ENCODE measurements around the gene HOGA1. TPM values are rescaled to one million over a fixed set of nuclear protein-coding genes. Genes with fewer than 3 reads are reported as not detected.
"Not testable (repeated sequence)": the region's sequence is repeated elsewhere in the genome, so short reads cannot be mapped to it uniquely, and the experiment has no call there.

The HOGA1 gene
- total and polyA plus RNA-seq, 4 donors, result 0.30 to 2.3 (median 0.77) TPM

GRCh38 chr10:97640868-97641811 lies 57.0 kb downstream of the HOGA1 start:
- no peaks in the 10 kb centered on the region for H3K9me3 ChIP-seq (ENCODE audit: control insufficient read depth in 4 of 4, insufficient read depth in 3 of 4, low read length in 3 of 4)
- peak overlapping the region; percentile 92 for H3K4me3 ChIP-seq
- H3K36me3 ChIP-seq (ENCODE audit: control insufficient read depth in 4 of 4, insufficient read depth in 4 of 4, low read length in 4 of 4), result peaks cover 3 to 13% (median 11%) of the 10 kb centered on the region in 4 donors
- H3K4me1 ChIP-seq (ENCODE audit: control insufficient read depth in 5 of 5, insufficient read depth in 5 of 5, low read length in 5 of 5), result peaks cover 0 to 12% (median 5%) of the 10 kb centered on the region in 5 donors
- H3K27me3 ChIP-seq (ENCODE audit: control insufficient read depth in 3 of 3, insufficient read depth in 3 of 3, low read length in 2 of 3), result no peaks in the 10 kb centered on the region
- peak overlapping the region; percentile 75 to 95 for H3K27ac ChIP-seq (ENCODE audit: low read depth in 1 of 2, low read length in 1 of 2)
- peak overlapping the region; percentile 73 to 86 for H3K9ac ChIP-seq (ENCODE audit: insufficient read depth in 1 of 2, low read length in 2 of 2)
- peak; percentile 30 for ATAC-seq (ENCODE audit: insufficient read depth, low FRiP score)
- DNase-seq, result peak; percentile 44 to 53 (median 47)
- no peak for TF ChIP-seq CTCF (IDR thresholded peaks at IDR 0.05; ENCODE audit: control extremely low read depth, extremely low read depth)
- WGBS, 2 donors, result 2% methylated on average over 62 to 67 of the region's 67 CpGs

- ATAC-seq (ENCODE audit: insufficient read depth, low FRiP score); H3K27me3 ChIP-seq (ENCODE audit: control insufficient read depth in 3 of 3, insufficient read depth in 3 of 3, low read length in 2 of 3); H3K9ac ChIP-seq (ENCODE audit: insufficient read depth in 1 of 2, low read length in 2 of 2); H3K27ac ChIP-seq (ENCODE audit: low read depth in 1 of 2, low read length in 1 of 2); H3K9me3 ChIP-seq (ENCODE audit: control insufficient read depth in 4 of 4, insufficient read depth in 3 of 4, low read length in 3 of 4); H3K4me3 ChIP-seq; DNase-seq: not testable (repeated sequence)
- 95 to 99% methylated on average over 13 of the region's 13 CpGs for WGBS, 2 donors
- Histone ChIP-seq H3K36me3 (ENCODE audit: control insufficient read depth in 4 of 4, insufficient read depth in 4 of 4, low read length in 4 of 4) (peaks cover 3 to 13% (median 11%) of the 10 kb centered on the region in 4 donors), H3K4me1 (ENCODE audit: control insufficient read depth in 5 of 5, insufficient read depth in 5 of 5, low read length in 5 of 5) (peaks cover 0 to 15% (median 5%) of the 10 kb centered on the region in 5 donors)
Measured at GRCh38 chr10:97642471-97643159, 58.4 kb downstream of the HOGA1 start.

- no peak for TF ChIP-seq CTCF (IDR thresholded peaks at IDR 0.05; ENCODE audit: control extremely low read depth, extremely low read depth)
- H3K27ac ChIP-seq (ENCODE audit: low read depth in 1 of 2, low read length in 1 of 2), result no peak overlapping the region
- 83 to 95% methylated on average over 4 of the region's 4 CpGs for WGBS, 2 donors
Measured at GRCh38 chr10:97643441-97643985, 59.3 kb downstream of the HOGA1 start.

More at GRCh38 chr10:97643441-97643985, 59.3 kb downstream of the HOGA1 start:
- Histone ChIP-seq H3K36me3 (ENCODE audit: control insufficient read depth in 4 of 4, insufficient read depth in 4 of 4, low read length in 4 of 4) (peaks cover 3 to 13% (median 12%) of the 10 kb centered on the region in 4 donors), H3K9me3 (ENCODE audit: control insufficient read depth in 4 of 4, insufficient read depth in 3 of 4, low read length in 3 of 4) (no peaks in the 10 kb centered on the region), H3K27me3 (ENCODE audit: control insufficient read depth in 3 of 3, insufficient read depth in 3 of 3, low read length in 2 of 3) (no peaks in the 10 kb centered on the region), H3K4me1 (ENCODE audit: control insufficient read depth in 5 of 5, insufficient read depth in 5 of 5, low read length in 5 of 5) (peaks cover 0 to 19% (median 9%) of the 10 kb centered on the region in 5 donors), H3K9ac (ENCODE audit: insufficient read depth in 1 of 2, low read length in 2 of 2) (no peak overlapping the region), H3K4me3 (no peak overlapping the region)
- DNase-seq (no peak), ATAC-seq (ENCODE audit: insufficient read depth, low FRiP score) (no peak)
